GDM1 (cell line): ENCODE measurements around the gene PERM1.
"Not testable (repeated sequence)": the region's sequence is repeated elsewhere in the genome, so short reads cannot be mapped to it uniquely, and the experiment has no call there.

Experiments
- DNase-seq: peaks from one replicate; lab custom pipeline; 2025; lab: John Stamatoyannopoulos, UW

The PERM1 gene

DNA sequence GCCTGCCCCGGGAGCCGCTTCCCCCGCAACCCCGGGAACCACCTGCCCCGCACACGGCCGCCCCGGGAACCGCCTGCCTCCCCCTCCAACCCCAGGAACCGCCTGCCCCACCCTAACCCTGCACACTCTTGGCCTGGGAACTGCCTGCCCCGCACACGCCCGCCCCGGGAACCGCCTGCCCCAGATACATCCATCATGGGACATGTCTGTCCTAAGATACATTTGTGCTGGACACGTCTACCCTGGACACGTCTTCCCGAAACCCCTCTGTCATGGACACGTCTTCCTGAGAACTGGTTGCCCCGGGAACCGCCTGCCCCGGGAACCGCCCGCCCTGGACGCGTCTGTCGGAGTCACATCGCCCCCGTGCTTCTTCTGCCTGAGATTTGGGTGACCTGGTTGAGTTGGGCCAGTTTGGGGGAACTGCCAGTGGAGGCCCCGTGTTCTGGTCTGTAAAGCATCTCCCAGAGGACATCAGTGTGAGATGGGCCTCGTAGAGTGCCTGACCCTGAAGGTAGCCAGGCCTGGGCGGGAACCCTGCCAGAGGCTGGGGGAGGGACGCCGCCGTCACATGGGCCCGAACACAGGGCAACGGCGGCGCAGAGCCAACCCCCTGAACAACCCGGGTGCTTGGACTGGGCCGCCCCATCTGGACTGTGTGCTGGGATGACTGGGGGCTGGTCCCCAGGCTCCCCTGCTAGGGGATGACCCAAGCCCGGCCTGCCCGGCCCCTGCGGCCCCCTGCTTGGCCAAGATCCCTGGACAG is 3.6 kb downstream of the PERM1 start:
- DNase-seq = no peak

DNA sequence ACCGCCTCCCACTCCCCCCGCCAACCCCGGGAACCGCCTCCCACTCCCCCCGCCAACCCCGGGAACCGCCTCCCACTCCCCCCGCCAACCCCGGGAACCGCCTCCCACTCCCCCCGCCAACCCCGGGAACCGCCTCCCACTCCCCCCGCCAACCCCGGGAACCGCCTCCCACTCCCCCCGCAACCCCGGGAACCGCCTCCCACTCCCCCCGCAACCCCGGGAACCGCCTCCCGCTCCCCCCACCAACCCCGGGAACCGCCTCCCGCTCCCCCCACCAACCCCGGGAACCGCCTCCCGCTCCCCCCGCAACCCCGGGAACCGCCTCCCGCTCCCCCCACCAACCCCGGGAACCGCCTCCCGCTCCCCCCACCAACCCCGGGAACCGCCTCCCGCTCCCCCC is 5.1 kb downstream of the PERM1 start:
- DNase-seq = not testable (repeated sequence)

DNA sequence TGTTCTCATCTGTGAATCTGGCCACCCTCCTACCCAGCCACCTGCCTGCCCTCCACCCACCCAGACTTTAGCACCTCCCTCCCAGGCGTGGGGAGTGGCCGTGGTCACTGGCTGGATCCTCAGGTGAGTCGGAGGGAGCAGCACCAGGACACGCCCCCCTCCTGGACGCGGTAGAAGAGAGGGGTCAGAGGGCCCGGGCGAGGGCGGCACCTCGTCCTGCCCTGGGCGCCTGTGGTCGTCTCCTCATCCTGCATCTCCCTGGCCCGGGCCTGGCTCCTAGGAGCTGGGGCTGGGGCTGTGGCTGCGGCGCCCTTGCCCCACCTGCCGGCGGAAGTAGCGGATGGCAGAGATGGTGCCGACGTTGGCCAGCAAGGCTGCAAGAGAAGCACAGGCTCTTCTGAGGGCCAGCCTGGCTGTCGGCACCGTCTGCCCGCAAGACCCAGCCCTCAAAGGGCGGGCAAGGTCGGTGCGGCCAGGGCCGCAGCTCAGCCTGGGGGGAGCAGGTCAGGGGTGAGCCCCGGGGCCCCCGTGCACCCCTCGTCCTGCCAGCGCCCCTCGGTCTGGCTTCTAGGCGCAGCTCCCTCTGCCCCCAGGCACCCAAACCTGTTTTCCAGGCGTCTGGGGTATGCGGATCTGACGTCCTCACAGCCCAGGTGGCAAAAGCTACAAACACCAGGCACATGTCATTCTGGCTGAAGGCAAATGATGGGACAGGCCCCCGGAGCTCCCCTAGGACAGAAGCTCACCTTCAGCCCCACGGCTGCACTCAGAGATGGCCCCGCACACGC is 5.8 kb downstream of the PERM1 start:
- peak; percentile 41 for DNase-seq

DNA sequence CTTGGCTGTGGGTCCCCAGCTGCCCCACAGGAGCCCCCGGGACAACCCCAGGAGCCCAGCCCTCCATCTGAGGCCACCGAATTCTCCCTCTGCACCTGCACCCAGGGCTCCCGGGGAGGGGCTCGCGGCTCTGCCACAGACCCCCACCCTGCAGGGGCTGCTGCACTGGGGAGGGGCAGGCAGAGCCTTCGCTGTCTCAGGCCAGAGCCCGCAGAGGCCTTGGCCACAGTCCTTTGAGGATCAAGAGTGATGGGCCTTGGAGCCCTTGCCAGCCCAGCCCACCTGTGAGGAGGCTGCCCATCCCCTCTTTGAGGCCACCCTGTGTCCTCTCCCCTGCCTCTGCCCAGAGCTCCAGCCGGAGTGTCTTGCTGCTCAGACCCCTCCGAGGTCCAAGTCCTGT is 6.5 kb downstream of the PERM1 start:
- no peak for DNase-seq

DNA sequence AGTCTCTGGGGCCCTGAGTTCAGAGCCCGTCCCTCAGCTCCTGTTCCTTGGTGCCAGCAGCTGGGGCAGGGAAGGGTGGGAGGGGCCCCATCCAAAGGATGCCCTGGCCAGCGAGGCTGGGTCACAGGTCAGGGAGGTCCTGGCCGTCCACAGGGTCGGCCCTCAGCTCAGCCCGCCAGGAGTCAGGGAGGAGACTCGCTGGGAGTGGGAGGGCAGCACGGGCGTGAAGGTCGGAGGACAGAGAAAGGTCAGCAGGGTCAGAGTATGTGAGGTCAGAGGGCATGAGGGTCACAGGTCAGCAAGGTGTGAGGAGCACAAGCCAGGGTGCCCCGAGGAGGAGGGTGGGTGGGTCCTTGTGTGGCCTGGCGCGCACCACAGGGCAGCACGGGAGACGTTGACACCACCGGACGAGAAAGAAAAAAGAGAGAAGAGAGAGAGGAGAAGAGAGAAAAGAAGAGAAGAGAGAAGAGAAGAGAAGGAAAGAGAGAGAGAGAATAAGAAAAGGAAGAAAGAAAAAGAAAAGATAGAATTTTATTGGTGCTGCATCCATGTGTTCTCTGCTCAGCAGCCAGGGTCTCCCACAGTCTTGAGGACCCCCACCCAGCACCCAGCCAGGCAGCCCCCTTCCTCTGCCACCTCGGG is 7.1 kb downstream of the PERM1 start:
- DNase-seq = no peak

DNA sequence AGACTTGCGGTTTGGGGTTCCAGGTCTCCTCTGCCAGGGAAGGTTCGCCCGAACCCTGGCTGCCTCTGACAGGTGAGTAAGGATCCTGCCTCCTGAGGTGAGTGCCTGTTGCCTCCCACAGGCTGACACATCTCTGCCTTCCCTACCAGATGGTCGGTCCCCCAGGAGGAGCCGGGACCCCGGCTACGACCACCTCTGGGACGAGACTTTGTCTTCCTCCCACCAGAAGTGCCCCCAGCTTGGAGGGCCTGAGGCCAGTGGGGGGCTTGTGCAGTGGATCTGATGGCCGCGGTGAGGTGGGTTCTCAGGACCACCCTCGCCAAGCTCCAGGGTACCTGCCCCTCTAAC is 7.6 kb downstream of the PERM1 start:
- no peak for DNase-seq

DNA sequence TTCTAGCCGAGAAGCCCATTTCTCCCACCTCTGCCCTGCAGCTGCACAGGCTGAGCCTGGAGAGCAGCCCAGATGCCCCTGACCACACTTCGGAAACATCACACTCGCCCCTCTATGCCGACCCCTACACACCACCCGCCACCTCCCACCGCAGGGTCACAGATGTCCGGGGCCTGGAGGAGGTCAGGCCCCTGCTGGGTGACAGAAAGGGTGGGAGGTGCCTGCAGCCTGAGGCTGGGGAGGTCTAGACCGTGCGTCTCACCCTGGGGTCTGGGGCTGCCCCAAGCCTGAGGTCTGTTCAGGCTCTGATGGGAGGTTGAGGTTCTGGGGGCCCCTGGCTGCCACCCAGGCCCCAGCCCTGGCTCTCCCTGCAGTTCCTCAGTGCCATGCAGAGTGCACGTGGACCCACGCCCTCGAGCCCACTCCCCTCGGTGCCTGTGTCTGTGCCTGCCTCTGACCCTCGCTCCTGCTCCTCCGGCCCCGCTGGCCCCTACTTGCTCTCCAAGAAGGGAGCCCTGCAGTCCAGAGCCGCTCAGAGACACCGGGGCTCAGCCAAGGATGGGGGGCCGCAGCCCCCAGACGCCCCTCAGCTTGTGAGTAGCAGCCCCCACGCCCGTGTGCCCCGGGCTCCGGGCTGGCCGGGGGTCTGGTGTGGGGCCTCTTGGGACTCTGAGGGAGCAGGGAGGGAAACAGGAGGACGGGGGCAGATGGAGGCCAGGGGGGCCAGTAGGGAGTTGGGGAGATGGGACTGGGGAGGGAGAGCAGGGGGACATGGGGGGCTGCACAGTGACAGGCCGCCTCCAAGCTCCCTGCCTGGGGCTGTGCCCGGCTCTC is 8.2 kb downstream of the PERM1 start:
- no peak for DNase-seq

DNA sequence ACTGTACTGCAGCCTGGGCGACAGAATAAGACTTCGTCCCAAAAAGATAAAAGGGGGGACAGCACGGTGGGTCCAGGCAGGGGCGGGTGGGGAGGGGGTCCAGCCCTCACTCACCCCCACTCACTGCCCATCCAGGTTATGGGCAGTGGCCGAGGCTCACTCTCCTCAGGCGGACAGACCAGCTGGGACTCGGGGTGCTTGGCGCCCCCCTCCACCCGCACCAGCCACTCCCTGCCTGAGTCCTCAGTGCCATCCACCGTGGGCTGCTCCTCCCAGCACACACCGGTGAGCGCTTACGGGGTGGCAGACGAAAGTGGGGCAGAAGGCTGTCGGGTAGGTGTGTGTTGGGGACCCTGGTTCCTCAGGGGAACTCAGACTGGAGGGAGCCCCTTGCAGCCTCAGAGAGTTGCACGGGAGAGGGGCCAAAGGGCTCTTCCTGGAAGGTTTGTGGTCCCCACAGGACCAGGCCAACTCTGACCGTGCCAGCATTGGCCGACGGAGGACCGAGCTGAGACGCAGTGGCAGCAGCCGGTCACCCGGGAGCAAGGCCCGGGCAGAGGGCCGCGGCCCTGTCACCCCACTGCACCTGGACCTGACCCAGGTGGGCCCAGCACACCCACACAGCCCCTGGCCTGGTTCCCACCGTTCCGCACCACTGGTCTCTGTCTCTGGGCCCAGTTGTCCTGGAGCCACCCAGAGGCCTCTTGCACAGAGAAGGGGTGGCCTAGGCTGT is 9.0 kb downstream of the PERM1 start:
- DNase-seq = no peak

DNA sequence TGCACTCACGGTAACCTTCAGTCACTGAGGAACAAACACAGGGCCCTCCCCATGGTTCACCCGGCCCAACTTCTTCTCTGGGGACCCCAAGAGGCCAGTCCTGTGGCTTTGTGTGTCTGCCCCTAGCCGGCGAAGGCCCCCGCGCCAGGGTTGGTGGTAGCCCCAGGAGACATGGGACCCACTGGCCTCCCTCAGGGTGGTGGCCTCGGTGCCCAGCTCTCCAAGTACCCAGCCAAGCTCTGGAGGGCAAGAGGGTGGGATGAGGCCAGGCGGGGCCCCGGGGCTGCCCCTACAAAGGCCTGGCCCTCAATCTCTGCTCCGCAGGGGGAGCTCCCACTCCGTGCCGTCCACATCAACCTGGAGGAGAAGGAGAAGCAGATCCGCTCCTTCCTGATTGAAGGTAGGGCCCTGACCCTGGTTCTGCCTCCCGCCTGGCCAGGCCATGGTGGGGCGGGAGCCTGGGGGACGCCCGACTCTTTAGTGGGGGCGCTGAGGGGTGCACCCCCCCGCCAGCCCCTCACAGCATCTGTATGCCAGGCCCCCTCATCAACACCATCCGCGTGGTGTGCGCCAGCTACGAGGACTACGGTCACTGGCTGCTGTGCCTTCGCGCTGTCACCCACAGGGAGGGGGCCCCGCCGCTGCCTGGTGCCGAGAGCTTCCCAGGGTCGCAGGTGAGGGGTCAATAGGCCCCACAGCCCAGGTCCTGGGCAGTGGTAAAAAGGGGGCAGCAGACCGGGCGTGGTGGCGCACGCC is 10.0 kb downstream of the PERM1 start:
- DNase-seq = no peak

DNA sequence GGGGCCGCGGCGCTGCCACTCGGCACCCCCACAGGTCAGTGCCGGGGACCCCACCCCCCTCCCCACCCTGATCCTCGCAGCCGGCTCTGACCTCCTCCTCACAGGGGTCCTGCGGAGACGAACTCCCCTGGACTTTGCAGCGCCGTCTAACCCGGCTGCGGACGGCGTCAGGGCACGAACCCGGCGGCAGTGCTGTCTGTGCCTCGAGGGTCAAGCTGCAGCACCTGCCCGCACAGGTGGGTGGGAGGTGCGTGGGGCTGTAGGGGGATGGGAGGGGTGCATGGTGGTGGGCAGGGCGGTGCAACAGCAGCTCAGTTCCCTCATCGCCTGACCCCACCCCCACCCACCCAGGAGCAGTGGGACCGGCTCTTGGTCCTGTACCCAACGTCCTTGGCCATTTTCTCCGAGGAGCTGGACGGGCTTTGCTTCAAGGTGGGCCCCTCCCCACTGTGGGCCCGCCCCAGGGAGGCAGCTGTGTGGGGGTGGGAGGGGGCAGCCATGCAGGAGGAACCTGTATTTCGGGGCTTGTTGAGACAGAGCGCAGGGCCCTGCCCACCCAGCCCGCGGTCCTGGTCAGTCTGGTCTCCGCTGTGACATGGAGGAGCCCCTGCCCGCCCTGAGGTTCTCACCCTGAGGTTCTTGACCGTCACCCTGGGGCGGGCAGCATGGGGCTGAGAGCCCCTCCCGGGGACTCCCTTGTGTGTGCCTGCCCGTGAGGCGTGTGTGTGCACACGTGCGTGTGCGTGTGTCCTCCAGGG is 10.7 kb downstream of the PERM1 start:
- no peak for DNase-seq

DNA sequence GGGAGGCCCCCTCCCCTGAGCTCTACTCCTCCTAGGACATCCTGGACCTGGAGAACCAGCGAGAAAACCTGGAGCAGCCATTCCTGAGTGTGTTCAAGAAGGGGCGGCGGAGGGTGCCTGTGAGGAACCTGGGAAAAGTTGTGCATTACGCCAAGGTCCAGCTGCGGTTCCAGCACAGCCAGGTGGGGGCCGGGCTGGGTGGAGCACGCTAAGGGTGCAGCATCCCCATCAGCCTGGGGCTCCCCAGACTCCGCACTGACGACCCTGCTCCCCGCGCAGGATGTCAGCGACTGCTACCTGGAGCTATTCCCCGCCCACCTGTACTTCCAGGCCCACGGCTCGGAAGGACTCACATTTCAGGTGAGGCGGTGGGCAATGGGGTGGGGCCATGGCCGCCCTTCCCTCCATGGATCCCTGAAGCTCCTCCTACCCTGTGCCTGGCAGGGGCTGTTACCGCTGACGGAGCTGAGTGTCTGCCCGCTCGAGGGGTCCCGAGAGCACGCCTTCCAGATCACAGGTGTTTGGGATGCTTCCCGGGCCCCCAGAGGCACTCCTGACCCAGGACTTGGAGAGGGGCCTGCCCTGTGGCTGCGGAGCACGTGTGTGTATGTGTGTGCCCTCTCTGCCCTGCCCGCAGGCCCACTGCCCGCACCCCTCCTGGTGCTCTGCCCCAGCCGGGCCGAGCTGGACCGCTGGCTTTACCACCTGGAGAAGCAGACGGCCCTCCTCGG is 11.5 kb downstream of the PERM1 start:
- DNase-seq = no peak

DNA sequence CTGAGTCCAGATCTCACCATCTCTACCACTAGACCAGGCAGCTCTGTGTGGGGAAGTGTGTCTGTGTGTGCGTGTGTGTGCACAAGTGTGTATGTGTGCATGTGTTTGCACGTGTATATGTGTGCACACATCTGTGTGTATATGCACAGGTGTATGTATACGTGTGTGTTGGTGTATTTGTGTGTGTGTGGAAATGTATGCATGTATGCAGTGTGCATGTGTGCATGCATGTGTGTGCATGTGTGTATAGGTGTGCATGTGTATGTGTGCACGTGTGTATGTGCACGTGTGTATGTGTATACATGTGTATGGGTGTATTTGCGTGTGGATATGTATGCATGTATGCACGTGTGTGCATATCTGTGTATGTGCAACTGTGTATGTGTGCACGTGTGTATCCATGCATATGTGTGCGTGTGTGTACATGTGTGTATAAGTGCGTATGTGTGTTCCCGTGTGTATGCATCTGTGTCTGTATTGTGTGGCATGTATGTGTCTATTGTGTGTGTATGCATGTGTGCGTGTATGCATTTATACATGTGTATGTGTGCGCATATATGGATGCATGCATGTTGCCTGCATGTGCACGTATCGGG is 12.5 kb downstream of the PERM1 start:
- DNase-seq = no peak

DNA sequence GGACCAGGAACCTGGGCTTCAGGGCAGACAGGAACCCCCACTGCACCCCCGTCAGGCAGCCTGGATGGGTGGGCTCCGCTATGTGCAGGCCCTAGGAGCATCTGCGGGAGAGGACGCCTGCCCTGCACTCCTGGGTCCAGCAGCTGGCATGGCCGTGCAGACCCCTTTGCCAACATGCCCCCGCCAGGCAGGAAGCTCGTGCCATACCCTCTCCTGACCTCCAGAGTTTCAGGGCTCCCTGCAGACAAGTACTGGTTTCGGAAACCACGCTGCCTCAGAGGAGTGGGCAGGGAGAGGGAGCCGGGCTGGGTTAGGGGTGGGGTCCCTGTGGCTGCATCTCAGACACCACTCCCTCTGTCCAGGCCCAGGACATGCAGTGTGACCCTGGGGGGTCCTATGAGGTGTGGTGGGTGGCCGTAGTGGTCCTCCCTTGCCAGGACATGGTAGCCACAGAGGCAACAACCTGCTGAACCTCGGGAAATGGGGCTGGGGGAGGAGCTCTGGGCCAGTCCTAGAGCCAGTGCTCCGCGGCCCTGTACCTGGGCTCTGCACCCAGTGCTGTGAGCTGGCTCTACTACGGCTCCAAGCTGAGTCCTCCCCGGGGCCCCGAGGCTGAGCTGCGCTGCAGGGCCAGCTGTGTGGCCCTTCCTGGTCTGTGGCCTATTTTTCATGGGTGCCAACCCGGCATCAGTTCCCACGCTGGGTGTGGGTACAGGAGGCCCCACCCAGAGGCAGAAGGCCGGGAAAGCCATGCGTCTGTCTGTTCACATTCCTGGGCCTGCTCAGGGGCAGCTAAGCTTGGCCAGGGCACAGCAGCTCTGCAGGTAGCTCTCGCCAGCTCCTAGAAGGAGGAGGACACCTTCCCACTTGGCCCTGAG is 14.2 kb downstream of the PERM1 start:
- DNase-seq = no peak

DNA sequence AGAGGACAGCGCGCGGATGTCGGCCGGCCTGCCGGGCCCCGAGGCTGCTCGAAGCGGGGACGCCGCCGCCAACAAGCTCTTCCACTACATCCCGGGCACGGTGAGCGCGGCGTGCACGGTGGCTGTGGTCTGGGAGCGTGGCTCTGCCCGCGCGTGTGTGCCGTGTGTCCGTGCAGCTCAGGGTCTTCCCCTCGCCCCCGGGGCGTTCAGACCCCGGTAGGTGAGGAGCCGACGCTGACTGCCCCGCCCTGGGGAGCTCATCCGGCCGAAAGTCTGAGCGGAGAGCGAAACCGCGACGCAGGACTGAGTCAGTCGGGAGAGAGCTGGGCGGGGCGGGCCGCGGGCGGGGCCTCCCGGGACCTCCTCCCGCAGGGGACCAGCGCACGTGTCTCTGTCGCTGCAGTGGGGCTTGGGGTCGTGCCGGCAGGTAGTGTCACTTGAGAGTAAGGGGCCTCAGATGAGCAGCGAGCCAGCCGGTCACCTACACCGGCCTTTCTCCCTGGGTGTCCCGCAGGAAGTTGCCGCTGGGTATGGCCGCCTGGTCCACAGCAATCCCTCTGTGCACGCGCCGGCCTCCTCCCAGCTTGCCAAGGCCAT is 15.1 kb downstream of the PERM1 start:
- peak; percentile 32 for DNase-seq

DNA sequence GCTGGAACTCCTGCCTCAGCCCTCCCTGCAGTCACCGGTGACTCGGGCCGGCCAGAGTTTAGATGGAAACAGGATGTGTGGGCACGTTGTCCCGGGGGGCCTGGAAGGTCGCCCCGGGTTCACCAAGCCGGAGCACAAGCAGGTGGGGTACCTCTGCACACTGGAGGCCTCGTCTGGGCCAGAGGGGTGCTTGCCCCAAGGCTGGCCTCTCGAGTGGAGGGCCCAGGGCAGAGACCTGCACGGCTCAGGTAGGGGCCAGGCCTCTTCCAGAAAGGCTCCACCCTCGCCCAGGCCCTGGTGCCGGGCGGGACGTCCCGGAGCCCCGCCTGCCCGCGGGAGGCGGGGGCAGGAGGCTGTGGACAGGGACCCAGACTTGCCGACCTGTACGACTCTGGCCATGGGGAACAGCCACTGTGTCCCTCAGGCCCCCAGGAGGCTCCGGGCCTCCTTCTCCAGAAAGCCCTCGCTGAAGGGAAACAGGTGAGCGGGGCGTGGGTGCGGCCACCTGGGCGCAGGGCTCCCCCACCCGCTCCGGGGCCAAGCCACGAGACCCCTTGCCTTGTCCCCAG is 15.7 kb downstream of the PERM1 start, which contains the start of gene PLEKHN1:
PLEKHN1 (plus strand) TSS at position 348 of the 569 bp plus-strand sequence; CDS start at position 398, 50 bp downstream.
- no peak for DNase-seq

DNA sequence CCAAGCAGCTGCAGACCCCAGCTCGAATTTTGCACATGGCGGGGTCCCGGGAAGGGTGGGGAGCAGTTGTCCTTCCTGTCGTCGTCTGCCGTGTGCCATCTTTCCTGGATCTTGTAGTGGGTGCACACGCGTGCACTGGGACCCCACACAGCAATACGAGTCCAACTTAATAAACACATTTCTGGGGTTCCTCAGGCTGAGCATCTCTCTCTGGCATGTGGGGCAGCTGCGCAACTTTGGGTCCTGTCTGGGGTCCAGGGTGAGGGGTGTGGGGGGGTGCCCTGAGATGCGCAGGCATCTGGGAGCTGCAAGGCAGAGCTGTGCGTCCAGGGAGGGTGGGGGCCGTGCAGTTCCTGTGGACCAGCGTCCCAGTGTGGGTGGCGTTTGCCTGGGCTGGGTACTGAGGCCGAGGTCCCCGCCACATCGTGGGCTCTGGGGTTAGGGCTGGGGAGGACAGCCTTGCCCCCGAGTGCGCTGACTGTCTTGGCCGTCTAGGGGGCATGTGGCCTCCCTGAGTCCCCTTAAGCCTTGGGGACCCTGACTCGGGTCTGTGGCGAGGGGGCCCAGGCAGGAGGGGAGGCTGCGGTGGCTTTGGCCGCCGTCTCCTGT is 16.3 kb downstream of the PERM1 start:
- no peak for DNase-seq
